HUDEP-2 (cell line): ENCODE data around the gene HSD17B4.

Experiments
- DNase-seq, 76 experiments: peaks; one replicate each; lab custom pipeline; 2025; ENCODE audit not compliant: unreplicated experiment in 76 of 76; lab: John Stamatoyannopoulos, UW

The HSD17B4 gene, protein sequence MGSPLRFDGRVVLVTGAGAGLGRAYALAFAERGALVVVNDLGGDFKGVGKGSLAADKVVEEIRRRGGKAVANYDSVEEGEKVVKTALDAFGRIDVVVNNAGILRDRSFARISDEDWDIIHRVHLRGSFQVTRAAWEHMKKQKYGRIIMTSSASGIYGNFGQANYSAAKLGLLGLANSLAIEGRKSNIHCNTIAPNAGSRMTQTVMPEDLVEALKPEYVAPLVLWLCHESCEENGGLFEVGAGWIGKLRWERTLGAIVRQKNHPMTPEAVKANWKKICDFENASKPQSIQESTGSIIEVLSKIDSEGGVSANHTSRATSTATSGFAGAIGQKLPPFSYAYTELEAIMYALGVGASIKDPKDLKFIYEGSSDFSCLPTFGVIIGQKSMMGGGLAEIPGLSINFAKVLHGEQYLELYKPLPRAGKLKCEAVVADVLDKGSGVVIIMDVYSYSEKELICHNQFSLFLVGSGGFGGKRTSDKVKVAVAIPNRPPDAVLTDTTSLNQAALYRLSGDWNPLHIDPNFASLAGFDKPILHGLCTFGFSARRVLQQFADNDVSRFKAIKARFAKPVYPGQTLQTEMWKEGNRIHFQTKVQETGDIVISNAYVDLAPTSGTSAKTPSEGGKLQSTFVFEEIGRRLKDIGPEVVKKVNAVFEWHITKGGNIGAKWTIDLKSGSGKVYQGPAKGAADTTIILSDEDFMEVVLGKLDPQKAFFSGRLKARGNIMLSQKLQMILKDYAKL

DNA sequence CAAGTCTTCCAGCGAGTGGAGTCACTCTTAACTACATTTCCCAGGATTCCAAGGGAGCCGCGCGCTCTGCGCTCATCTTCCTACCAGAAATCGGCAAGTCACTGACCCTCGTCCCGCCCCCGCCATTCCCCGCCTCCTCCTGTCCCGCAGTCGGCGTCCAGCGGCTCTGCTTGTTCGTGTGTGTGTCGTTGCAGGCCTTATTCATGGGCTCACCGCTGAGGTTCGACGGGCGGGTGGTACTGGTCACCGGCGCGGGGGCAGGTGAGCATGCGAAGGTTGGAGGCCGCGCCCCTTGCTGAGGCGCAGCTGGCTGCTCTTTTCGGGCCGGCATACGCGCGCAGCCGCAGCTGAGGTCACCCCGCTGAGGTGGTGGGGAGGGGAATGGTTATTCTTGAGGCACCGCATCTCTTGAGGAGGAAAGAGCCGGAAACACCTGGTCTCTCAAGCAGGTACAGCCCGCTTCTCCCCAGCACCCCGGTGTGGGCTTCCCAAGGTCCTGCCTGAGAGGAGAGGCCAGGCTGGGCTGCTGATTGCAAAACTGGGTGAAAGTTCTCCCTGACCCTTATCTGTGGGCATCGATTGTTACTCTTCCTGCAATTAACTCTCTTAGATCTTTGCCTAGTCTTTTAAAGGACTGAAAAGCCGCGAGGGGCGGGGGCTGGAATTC, at the start of gene HSD17B4:
TSS of gene HSD17B4 (plus strand) at position 125 of the 667 bp plus-strand sequence. CDS start at position 204, 79 bp downstream.
- peak in 75 of 76 experiments; percentile 23 to 91 (median 78) for DNase-seq

DNA sequence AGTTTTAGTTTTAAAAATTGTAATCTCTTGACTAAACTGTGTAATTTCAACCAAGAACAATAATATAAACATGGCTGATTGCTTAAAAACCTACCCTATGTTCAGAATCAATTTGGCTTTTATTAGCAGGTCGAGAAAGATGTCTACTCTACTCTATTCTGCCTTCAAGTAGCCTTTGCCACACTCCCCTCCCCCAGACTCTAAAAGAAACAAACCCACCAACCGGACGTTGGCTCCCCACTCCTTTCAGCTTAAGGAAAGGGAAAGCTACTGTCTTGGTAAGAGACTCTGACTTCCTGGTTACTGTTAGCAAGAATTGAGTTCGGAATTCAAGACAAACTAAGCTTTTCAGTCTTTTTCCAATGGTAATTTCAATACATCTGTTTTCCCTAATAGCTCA, 49.7 kb upstream of the HSD17B4 start:
- DNase-seq: no peak

DNA sequence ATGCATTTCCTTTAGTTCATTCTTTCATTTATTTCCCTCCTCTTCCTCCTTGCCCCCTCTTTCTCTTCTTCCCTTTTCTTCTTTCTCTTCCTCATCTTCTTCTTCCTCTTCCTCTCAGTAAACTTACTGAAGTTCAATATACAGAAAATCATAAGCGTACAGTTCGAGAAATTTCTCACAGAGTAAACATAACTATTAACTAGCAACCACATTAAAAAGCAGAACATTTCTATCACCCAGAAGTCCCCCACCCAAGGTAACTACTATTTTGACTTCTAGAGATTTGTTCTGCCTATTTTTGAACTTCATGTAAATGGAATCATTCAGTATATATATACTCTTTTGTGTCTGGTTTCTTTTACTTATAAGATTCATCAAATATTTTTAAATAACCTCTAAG, 48.3 kb upstream of the HSD17B4 start:
- no peak for DNase-seq

DNA sequence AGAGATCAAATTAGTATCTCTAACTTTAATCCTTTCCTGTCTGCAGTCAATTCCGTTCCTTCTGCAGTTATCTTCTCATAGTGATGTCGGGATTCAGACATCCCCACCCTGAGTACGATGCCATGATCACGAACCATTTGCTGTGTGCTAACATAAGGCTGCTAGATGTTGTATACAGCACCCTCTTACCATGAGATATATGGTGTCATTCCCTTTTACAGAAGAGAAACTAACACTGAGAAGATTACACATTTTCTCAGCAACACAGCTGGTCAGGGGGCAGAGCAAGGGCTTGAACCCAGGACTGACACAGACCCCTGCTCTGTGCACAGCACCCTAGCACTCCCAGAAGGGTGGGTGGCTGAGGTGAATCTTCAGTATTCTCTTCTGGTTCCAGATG, 46.9 kb upstream of the HSD17B4 start:
- no peak for DNase-seq

DNA sequence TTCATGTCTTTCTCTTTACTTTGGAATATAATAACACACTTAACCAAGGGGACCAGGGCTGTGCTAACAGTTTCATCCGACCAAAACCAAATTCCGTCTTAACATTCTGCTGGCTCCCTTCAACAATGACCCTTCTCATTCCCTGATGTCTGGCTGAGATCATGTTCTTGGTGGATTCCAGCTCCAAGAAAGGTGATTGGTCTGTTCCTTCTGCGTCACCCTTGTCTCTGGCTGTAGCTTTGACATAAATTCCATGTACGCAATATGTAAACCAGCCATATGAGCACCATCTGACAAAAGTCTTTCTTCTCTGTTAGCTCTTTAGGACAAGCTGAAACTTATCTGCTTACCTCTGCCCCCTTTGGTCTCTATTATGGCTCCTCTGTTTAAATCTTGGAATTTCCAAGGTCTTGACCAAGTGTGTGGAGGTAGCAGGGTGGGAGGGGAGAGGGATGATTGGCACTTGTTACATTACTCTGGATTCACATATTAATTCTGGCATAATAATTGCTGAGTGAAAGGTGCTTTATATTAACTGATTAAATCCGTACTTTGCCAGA, 45.7 kb upstream of the HSD17B4 start:
- no peak for DNase-seq

DNA sequence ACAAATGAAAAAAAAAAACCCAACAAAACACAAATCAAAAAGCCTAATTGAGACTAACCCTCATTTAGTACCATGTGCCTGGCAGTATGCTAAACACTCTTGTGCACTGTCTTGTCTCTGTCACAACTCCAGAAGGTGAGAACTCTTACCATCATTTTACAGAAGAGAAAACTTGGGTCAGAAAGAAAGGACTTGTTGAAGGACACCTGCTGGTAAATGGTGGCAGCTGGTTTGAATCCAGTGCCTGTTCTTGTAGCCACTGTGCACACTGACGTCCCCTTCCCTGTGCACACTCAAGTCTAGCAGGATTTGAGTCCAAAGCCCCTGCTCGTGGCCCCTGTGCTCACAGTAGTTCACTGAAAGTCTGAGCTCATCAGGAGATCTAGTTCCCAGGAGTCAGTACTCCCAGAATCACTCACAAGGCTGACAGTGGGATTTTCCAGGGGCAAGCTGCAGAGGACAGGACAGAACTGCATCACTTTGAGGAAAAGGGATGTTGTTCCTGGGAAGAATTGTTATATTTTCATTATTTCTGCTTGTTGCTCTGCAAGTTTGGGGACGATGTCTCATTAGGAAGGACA, 43.0 kb upstream of the HSD17B4 start:
- DNase-seq: peak in 6 of 76 experiments; percentile 1 to 31 (median 10)

DNA sequence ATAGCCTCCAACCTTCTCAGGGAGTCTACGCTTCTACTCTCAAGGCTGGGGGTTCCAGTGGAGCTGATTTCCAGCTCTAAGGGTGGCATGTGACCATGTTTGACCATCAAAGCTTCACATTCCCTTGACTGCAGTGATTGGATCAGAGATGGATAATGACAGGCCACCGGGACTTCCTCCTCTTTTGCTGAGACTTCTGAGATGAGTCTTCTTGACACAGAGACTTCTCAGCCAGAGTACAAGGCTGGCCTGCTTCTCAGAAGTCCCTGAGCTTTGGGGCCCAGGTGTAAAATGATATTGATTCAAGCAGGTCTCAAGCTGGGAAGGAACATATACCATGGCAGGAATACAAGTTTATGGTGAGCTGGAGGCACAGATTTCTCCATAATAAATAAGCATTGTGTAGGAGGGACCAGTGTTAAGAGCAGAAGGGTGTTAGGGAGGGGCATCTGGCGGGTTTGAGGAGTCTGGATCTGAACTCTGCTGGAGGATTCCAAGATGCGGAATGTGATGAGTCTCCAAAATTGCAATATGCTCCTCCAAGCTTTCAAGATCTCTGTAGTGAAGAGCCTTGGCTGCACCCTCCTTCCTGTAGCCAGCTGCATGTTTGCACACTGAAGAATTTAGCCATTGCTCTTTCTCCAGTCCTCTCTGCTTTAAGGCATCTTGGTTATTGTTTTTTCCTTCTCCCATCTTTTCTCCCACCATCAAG, 41.7 kb upstream of the HSD17B4 start:
- DNase-seq: no peak

DNA sequence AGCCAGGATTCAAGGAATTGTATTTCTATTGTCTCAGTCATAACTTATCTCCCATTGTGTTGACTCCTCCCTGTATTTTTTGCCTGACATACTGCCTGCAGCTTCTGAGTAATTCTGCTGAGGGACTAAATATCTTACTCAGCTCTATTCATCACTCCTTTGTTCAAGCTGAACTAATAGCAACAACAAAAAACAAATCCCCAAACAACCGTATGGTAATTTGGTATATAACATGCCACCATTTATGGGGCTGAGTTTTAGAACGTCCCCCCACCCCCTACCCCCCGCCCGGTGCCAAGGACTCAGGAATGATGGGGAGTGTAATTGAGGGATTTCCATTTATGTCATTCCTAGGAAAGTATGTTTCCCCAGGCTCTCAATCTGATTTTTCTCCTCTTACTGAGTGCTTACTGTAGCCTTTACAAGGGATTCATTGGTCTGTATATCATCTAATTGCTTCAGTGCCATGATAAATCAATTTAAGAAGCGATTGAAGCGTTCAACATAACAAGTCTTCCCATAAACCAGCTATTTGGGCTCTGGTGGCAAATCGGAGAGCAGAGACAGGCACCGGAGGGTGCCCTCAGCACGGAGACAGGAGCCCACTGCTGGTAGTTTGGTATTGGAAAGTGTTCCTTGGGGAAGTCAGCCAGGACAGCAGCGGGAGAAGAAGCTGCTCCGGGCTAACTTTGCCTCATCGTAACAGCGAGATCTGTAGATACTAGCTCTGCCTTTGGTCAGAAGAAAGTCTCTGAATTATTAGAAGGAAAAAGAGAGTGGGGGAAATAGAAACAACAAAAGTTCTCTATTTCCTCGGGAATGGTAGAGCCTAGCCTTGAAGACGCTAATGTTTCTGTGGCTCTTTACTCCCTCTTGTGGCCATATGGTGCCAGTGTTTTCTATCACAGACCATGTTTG, 40.7 kb upstream of the HSD17B4 start:
- DNase-seq: peak in 54 of 76 experiments; percentile 2 to 73 (median 40)

DNA sequence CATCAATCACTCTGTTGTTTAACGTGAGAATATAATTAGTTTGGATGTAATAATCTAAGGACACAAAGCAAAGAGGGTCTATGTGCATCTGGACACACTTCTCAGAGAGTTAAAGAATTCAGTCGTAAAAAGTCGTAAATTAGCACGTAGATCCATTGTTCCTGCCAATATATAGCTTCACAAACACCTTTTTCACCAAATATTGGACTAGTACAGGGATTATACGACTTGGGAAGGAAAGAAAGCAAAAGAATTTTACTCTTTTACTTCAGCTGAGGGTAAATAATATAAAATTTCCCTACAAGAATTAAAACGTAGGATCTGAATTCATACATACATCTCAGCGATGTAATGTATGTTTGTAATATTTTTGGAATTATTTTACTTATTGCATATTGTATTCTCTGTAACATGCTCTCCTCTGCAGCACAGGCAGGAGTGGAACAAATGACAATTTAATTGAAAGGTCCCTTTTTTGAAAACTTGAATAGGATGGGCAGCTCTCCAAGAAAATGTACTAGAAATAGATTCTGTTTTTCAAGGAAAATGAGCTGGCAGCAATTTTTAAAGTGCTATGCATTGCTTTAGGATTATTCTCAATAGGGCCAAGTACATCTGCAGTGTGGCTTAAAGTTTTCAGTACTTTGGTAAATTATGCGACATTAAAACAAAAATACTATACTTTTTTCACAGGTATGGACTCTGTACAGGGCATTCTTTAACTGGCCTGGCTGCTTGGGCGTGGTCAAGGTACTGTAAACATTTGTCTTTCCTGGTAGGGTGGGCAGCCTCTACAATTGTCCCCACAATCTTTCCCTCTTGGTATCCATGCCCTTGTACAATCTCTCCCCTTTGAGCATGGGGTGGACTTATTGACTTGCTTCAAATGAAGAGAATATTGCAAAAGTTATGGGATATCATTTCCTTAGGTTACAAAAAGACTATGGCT, 39.7 kb upstream of the HSD17B4 start:
- DNase-seq: no peak

DNA sequence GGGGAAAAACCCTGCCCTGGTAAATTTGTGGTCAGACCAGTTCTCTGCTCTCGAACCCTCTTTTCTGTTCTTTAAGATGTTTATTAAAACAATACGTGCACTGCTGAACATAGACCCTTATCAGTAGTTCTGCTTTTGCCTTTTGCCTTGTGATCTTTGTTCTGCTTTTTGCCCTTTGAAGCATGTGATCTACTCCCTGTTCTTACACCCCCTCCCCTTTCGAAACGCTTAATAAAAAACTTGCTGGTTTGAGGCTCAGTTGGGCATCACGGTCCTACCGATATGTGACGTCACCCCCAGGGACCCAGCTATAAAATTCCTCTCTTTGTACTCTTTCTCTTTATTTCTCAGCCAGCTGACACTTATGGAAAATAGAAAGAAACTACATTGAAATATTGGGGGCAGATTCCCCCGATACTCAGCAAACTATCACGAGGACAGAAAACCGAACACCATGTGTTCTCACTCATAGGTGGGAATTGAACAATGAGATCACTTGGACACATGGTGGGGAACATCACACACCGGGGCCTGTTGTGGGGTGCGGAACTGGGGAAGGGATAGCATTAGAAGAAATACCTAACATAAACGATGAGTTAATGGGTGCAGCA, 38.1 kb upstream of the HSD17B4 start:
- DNase-seq: peak in 8 of 76 experiments; percentile 15 to 58 (median 34)

DNA sequence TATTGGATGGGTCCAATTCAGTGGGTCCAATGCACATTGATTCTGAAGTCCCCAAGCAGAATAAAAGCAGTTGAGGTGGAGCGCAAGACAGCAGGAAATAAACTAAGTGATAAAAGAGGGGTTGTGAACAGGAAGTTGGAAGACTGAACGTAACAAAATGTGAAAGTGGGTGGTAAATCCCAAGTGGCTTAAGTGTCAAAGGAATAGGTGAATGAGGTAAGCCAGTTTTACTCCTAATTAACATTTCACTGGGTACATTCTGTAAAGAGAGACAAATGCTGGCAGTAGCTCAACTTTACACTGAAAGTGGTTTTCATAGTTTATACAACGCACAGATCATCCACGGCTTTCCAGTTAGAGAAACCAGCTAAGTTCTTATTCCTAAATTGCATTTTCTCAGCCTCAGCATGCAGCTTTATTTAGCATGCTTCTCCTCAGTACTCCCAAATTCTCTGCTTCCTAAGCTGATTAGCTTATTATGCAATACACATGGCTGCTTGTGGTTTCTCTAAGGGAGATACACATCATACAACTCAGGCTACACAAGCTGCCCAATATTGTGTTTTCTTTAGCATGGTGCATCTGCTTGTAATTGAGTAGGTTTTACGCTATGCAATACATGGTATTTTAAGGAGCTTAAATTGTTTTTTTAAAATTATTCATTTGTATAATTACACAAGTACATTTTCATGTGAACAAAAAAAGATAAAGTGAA, 34.2 kb upstream of the HSD17B4 start:
- DNase-seq: peak in 2 of 76 experiments; percentile 14 to 34

DNA sequence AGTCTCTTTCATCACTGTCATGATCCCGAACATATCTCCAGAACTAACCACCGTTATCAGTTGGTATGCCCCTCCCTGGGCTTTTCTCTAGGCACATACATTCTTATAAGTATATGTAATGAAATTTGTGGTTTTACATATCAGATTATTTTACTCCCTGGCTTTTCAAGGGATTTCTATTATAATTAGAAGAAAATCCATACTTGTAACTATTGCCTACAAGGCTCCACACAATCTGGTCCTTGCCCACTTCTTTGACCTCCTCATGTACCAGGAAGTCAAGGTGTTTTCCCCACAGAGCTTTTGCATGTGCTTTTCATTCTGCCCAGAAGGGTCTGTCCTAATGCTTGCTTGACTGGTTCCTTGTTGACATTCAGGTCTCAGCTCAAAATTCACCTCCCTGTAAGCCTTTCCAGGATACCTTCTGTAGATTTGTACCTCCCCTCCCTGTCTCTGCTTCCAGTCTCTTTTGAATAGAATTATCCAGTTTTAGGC, 33.6 kb upstream of the HSD17B4 start:
- peak in 3 of 76 experiments; percentile 5 to 25 (median 23) for DNase-seq

DNA sequence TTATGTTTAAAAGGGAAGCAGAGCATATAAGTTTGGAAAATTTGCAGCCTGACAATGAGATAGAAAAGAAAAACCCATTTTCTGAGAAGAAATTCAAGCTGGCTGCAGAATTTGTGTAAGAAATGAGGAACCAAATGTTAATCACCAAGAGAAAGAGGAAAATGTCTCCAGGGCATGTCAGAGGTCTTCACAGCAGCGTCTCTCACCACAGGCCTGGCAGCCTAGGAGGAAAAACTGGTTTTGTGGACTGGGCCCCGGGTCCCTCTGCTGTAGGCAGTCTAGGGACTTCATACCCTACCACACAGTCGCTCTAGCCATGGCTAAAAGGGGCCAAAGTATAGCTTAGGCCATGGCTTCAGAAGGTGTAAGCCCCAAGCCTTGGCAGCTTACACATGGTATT, 32.1 kb upstream of the HSD17B4 start:
- no peak for DNase-seq

DNA sequence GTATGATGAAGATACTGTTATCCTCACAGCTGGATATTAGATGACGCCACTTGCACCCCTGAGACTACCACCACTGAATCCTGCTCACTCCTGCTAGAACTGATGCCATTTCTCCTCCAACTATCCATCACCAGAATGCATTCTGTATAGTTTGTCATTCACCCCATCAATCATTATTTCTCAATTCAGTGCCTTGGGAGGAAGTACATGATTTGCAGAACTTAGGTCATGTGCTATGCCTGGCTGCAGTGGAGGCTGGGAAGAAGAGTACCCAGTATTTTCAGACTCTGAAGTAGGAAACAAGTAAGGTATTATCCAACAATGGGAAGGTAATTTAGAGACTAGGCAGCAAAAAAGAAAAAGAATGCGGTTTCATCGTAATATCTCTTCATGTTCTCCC, 26.2 kb upstream of the HSD17B4 start:
- no peak for DNase-seq

DNA sequence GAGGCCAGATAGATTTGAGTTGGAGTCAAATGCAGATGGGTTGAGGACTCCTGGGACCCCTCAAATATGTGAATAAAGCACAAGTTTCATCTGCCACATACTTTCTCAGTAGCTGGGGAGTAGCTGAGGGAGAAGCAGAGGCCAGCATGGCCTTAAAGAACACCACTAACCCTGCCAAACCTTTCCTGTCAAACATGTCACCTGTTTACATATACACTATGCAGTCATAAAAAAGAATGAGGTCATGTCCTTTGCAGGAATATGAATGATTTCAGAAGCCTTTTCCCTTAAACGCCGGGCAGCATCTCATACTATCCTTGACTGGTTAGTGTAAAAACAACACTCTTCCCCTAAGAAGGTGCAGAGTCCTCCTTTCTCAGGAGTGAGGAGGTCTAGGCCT, 25.2 kb upstream of the HSD17B4 start:
- no peak for DNase-seq

DNA sequence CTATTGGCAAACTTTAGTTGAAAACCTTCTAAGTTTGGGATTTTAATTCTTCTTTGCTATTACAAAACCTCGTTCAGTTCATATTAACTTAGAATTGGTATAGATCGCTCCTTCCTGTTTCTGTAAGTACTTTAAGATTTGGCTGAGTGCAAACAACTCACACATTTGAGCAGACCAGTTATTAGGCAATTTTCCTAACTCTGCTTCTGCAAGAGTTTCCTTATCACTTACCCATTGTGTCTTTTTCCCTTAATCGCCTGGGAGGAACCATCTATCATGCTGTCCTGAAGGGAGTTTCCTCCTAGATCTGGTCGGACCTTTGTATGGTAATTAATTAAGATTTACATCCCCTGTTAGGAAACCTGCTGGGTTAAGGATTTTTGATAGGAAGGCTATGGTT, 24.7 kb upstream of the HSD17B4 start:
- DNase-seq: peak in 1 of 76 experiments; percentile 10

DNA sequence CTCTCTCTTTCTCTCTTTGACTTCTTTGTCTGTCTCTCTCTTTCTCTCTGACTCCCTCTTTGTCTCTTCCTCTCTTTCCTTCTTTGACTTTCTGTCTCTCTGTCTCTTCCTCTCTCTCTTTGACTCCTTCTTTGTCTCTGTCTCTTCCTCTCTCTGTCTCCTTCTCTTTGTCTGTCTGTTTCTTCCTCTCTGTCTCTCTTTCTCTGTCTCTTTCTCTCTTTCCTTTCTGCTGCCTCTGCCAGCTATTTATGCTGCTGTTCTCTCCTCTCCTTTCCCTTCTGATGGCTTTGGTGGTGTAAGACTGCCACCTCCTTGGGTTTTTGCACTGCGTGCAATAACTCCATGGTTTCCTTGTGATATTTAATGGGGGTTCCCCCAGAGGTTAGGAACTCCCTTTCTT, 24.1 kb upstream of the HSD17B4 start:
- DNase-seq: peak in 1 of 76 experiments; percentile 42
